ENCODE measurements around the gene GRB10.

GRB10 gene

GRCh38 chr7:50673096-50673495, 109.6 kb downstream of the GRB10 start:
- Histone ChIP-seq H3K9ac (no peak overlapping the region), H2AFZ (ENCODE audit: low read depth) (no peak overlapping the region), H3K36me3 (ENCODE audit: insufficient read depth) (no peaks in the 10 kb centered on the region), H3K27ac (no peak overlapping the region), H3K27me3 (ENCODE audit: insufficient read depth, low read depth) (no peaks in the 10 kb centered on the region), H3K4me1 (ENCODE audit: low read depth, poor library complexity, severe bottlenecking) (no peaks in the 10 kb centered on the region), H3K4me2 (no peak overlapping the region), H3K4me3 (IDR thresholded peaks at IDR 0.05; ENCODE audit: insufficient read depth, low read depth, low read length) (no peak overlapping the region), H3K79me2 (ENCODE audit: insufficient read depth, low read depth) (no peaks in the 10 kb centered on the region), H4K20me1 (ENCODE audit: insufficient read depth) (no peaks in the 10 kb centered on the region)
- no peak for TF ChIP-seq CTCF (conservative IDR thresholded peaks at IDR 0.05; ENCODE audit: low read depth, low read length)

- Histone ChIP-seq H3K4me2 (no peak overlapping the region), H3K79me2 (ENCODE audit: insufficient read depth, low read depth) (no peaks in the 10 kb centered on the region), H3K4me3 (IDR thresholded peaks at IDR 0.05; ENCODE audit: insufficient read depth, low read depth, low read length) (no peak overlapping the region), H3K36me3 (ENCODE audit: insufficient read depth) (no peaks in the 10 kb centered on the region), H3K9ac (no peak overlapping the region), H4K20me1 (ENCODE audit: insufficient read depth) (no peaks in the 10 kb centered on the region), H3K4me1 (ENCODE audit: low read depth, poor library complexity, severe bottlenecking) (no peaks in the 10 kb centered on the region), H3K27me3 (ENCODE audit: insufficient read depth, low read depth) (no peaks in the 10 kb centered on the region), H3K27ac (no peak overlapping the region), H2AFZ (ENCODE audit: low read depth) (no peak overlapping the region)
- no peak for TF ChIP-seq CTCF (conservative IDR thresholded peaks at IDR 0.05; ENCODE audit: low read depth, low read length)
Measured at GRCh38 chr7:50672045-50672444, 110.7 kb downstream of the GRB10 start.

GRCh38 chr7:50671386-50671785, 111.3 kb downstream of the GRB10 start:
- no peaks in the 10 kb centered on the region for H4K20me1 ChIP-seq (ENCODE audit: insufficient read depth)
- no peak overlapping the region for H3K4me3 ChIP-seq (IDR thresholded peaks at IDR 0.05; ENCODE audit: insufficient read depth, low read depth, low read length)
- no peaks in the 10 kb centered on the region for H3K79me2 ChIP-seq (ENCODE audit: insufficient read depth, low read depth)
- TF ChIP-seq CTCF (conservative IDR thresholded peaks at IDR 0.05; ENCODE audit: low read depth, low read length) = no peak
- H3K27ac ChIP-seq = no peak overlapping the region
- no peaks in the 10 kb centered on the region for H3K4me1 ChIP-seq (ENCODE audit: low read depth, poor library complexity, severe bottlenecking)
- no peaks in the 10 kb centered on the region for H3K27me3 ChIP-seq (ENCODE audit: insufficient read depth, low read depth)
- no peaks in the 10 kb centered on the region for H3K36me3 ChIP-seq (ENCODE audit: insufficient read depth)
- H3K9ac ChIP-seq = no peak overlapping the region
- no peak overlapping the region for H2AFZ ChIP-seq (ENCODE audit: low read depth)
- H3K4me2 ChIP-seq = no peak overlapping the region

GRCh38 chr7:50669890-50670289, 112.8 kb downstream of the GRB10 start:
- H2AFZ ChIP-seq (ENCODE audit: low read depth) = no peak overlapping the region
- H3K36me3 ChIP-seq (ENCODE audit: insufficient read depth) = no peaks in the 10 kb centered on the region
- no peak overlapping the region for H3K27ac ChIP-seq
- no peak overlapping the region for H3K4me3 ChIP-seq (IDR thresholded peaks at IDR 0.05; ENCODE audit: insufficient read depth, low read depth, low read length)
- H3K27me3 ChIP-seq (ENCODE audit: insufficient read depth, low read depth) = no peaks in the 10 kb centered on the region
- H3K4me1 ChIP-seq (ENCODE audit: low read depth, poor library complexity, severe bottlenecking) = no peaks in the 10 kb centered on the region
- no peak overlapping the region for H3K4me2 ChIP-seq
- H3K9ac ChIP-seq = no peak overlapping the region
- no peaks in the 10 kb centered on the region for H3K79me2 ChIP-seq (ENCODE audit: insufficient read depth, low read depth)
- no peak for TF ChIP-seq CTCF (conservative IDR thresholded peaks at IDR 0.05; ENCODE audit: low read depth, low read length)
- H4K20me1 ChIP-seq (ENCODE audit: insufficient read depth) = no peaks in the 10 kb centered on the region
